Measurements from ENCODE around the gene NUP42. TPM values are rescaled to one million over a fixed set of nuclear protein-coding genes. Genes with fewer than 3 reads are reported as not detected.

Gene NUP42
- total and polyA plus RNA-seq, 2 of the 13 experiments (the other 11 are each of a cell fraction or from before 2014, with no cell fraction given): 32.0 to 51.5 TPM

GRCh38 chr7:23200331-23200730 is 18.5 kb downstream of the NUP42 start:
- no peak overlapping the region for H3K27ac ChIP-seq (ENCODE audit: extremely low read length, insufficient read depth, low read length)
- no peaks in the 10 kb centered on the region for H3K9me3 ChIP-seq (ENCODE audit: low read length)
- ChIA-PET POLR2A (no interaction called here), CTCF (ENCODE audit: low intra/inter-chr PET ratio, low total read pairs) (no interaction called here)
- DNase-seq (ENCODE audit: low spot score) (no peak), ATAC-seq (no peak), FAIRE-seq (no peak)
- whole genome bisulfite sequencing (ENCODE audit: low lambda C conversion rate): 100% methylated on average over 2 of the region's 2 CpGs
- H3K4me3 ChIP-seq (replicated peaks in 1 of 3; ENCODE audit: insufficient read depth in 1 of 3, low read depth in 2 of 3, low read length in 3 of 3): no peak overlapping the region
- no TSS peak for BruUV-seq (replicated peaks)
- no peak for TF ChIP-seq IRX3 (CRISPR knock-in tag; IDR thresholded peaks at IDR 0.05; ENCODE audit: borderline replicate concordance, low read depth)
- no peak for TF ChIP-seq ZNF629 (CRISPR knock-in tag; conservative IDR thresholded peaks at IDR 0.05)
- no peak for TF ChIP-seq NCOA2 (CRISPR knock-in tag; IDR thresholded peaks at IDR 0.05)
- no peak for TF ChIP-seq ZNF430 (CRISPR knock-in tag; IDR thresholded peaks at IDR 0.05)
- TF ChIP-seq, protein P1, sequence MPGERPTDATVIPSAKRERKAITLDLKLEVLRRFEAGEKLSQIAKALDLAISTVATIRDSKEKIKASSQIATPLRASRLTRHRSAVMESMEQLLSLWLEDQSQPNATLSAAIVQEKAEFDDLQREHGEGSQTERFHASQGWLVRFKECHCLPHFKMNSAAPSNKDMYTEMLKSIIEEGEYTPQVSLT (CRISPR knock-in tag; IDR thresholded peaks at IDR 0.05; ENCODE audit: borderline replicate concordance, low read depth): no peak
- TF ChIP-seq ZNF543 (CRISPR knock-in tag; IDR thresholded peaks at IDR 0.05): no peak
- no peak for TF ChIP-seq ZNF335 (CRISPR knock-in tag; IDR thresholded peaks at IDR 0.05)
- TF ChIP-seq ZNF512 (CRISPR knock-in tag; IDR thresholded peaks at IDR 0.05): no peak
- no peak for TF ChIP-seq ZSCAN29 (CRISPR knock-in tag; conservative IDR thresholded peaks at IDR 0.05)
- no peak for TF ChIP-seq SIN3A (IDR thresholded peaks at IDR 0.05; ENCODE audit: borderline replicate concordance, low read depth, low read length)
- TF ChIP-seq CAMTA2 (CRISPR knock-in tag; IDR thresholded peaks at IDR 0.05; ENCODE audit: borderline replicate concordance): no peak
- TF ChIP-seq ZNF569 (CRISPR knock-in tag; IDR thresholded peaks at IDR 0.05; ENCODE audit: borderline replicate concordance): no peak
- no peak overlapping the region for H2AFZ ChIP-seq (ENCODE audit: low read length)
- no peaks in the 10 kb centered on the region for H3K79me2 ChIP-seq (ENCODE audit: insufficient read depth, low read length)
- no peaks in the 10 kb centered on the region for H4K20me1 ChIP-seq (ENCODE audit: insufficient read depth, low read length)
- no peak overlapping the region for H3K4me2 ChIP-seq (ENCODE audit: low read depth, low read length)
- peaks cover 11 to 16% of the 10 kb centered on the region in 2 experiments for H3K36me3 ChIP-seq (replicated peaks in 1 of 2; ENCODE audit: control insufficient read depth in 1 of 2, insufficient read depth in 2 of 2, low read length in 2 of 2)
- no peaks in the 10 kb centered on the region for H3K27me3 ChIP-seq (ENCODE audit: control insufficient read depth in 1 of 2, insufficient read depth in 2 of 2, low read length in 2 of 2)
- H3K9ac ChIP-seq (ENCODE audit: insufficient read depth, low read depth, low read length): no peak overlapping the region
- intact Hi-C loops (cut with micrococcal nuclease; ENCODE audit: unreplicated experiment): no loop called here
- H3K4me1 ChIP-seq (ENCODE audit: insufficient read depth, low read length): no peaks in the 10 kb centered on the region
- in situ Hi-C loops (cut with HindIII; ENCODE audit: extremely low pct_ligation_motif_present, low pct_unique_long_range_greater_than_20kb): no loop called here

All from HepG2 (cell line).